Loucy (cell line): Measurements from ENCODE around the gene NDRG2.

Experiments
- H2AFZ ChIP-seq: fragments of 200-600 bp; sonication (generic); 2 replicates; pipeline ENCODE4 v1.6.0; 2016; ENCODE audit warnings: antibody characterized with exemption, mild to moderate bottlenecking, low read length, moderate library complexity
- H3F3A ChIP-seq: fragments of 200-600 bp; 2 replicates; pipeline ENCODE4 v1.6.0; 2016; ENCODE audit warnings: antibody characterized with exemption, low read depth, mild to moderate bottlenecking
- H3K27me3 ChIP-seq: fragments of 200-600 bp; sonication (generic); 2 replicates; pipeline ENCODE4 v1.6.1; 2014; ENCODE audit warnings: low read length, mild to moderate bottlenecking; ENCODE audit not compliant: insufficient read depth, poor library complexity, severe bottlenecking
- H3K36me3 ChIP-seq: fragments of 200-600 bp; sonication (generic); 2 replicates; pipeline ENCODE4 v1.6.1; 2016; ENCODE audit warnings: low read length; ENCODE audit not compliant: insufficient read depth
- H3K4me1 ChIP-seq: fragments of 200-600 bp; sonication (generic); 2 replicates; pipeline ENCODE4 v1.5.1; 2014; ENCODE audit warnings: low read length, mild to moderate bottlenecking; ENCODE audit not compliant: insufficient read depth, poor library complexity, severe bottlenecking
- H3K4me2 ChIP-seq: fragments of 200-600 bp; sonication (generic); 2 replicates; pipeline ENCODE4 v1.6.0; 2014; ENCODE audit warnings: antibody characterized with exemption, low read length, low read depth, mild to moderate bottlenecking; ENCODE audit not compliant: poor library complexity, severe bottlenecking
- H3K4me3 ChIP-seq: fragments of 200-600 bp; sonication (generic); 2 replicates; pipeline ENCODE4 v1.5.1; 2014; ENCODE audit warnings: low read length, mild to moderate bottlenecking, mixed read lengths; ENCODE audit not compliant: poor library complexity, severe bottlenecking
- H3K79me2 ChIP-seq: fragments of 200-600 bp; sonication (generic); 2 replicates; pipeline ENCODE4 v1.6.1; 2014; ENCODE audit warnings: low read length; ENCODE audit not compliant: insufficient read depth
- H3K9ac ChIP-seq: fragments of 200-600 bp; sonication (generic); 2 replicates; pipeline ENCODE4 v1.6.0; 2014; ENCODE audit warnings: mild to moderate bottlenecking, low read depth, low read length, moderate library complexity; ENCODE audit not compliant: poor library complexity, severe bottlenecking
- H3K9me2 ChIP-seq: fragments of 200-600 bp; sonication (generic); replicated peaks from 2 replicates; pipeline ENCODE4 v1.6.1; 2016; ENCODE audit warnings: low read depth, low read length, mixed read lengths
- H3K9me3 ChIP-seq: fragments of 200-600 bp; sonication (generic); 2 replicates; pipeline ENCODE4 v1.6.1; 2014; ENCODE audit warnings: mild to moderate bottlenecking, antibody characterized with exemption, low read length, low read depth; ENCODE audit not compliant: insufficient read depth
- H4K20me1 ChIP-seq: fragments of 200-600 bp; sonication (generic); 2 replicates; pipeline ENCODE4 v1.6.0; 2014; ENCODE audit warnings: antibody characterized with exemption, low read length, mild to moderate bottlenecking; ENCODE audit not compliant: insufficient read depth, poor library complexity, severe bottlenecking
- CTCF ChIP-seq: fragments of 200-600 bp; sonication (generic); conservative IDR thresholded peaks from 2 replicates; pipeline ENCODE4 v1.5.1; 2014; ENCODE audit warnings: mild to moderate bottlenecking, antibody characterized with exemption, low read length
- EZH2phosphoT487 ChIP-seq: fragments of 200-600 bp; IDR thresholded peaks from 2 replicates; pipeline ENCODE4 v1.6.1; 2018; ENCODE audit warnings: antibody characterized with exemption, mild to moderate bottlenecking, moderate library complexity, borderline replicate concordance

Gene NDRG2

GRCh38 chr14:21057803-21058675 is 33.2 kb upstream of the NDRG2 start, which contains the start of gene RNASE8:
TSS of gene RNASE8 (plus strand) at chr14:21057822. CDS start at chr14:21057893, 71 bp downstream.
- Histone ChIP-seq H3F3A (no peaks in the 10 kb centered on the region), H4K20me1 (no peaks in the 10 kb centered on the region), H3K79me2 (no peaks in the 10 kb centered on the region), H3K9ac (no peak within 1 kb of the TSS), H3K9me2 (no peaks in the 10 kb centered on the region), H3K36me3 (no peaks in the 10 kb centered on the region), H3K4me3 (no peak within 1 kb of the TSS), H3K9me3 (no peaks in the 10 kb centered on the region), H3K27me3 (no peaks in the 10 kb centered on the region), H2AFZ (no peak within 1 kb of the TSS), H3K4me1 (peaks cover 12% of the 10 kb centered on the region), H3K4me2 (no peak within 1 kb of the TSS)
- no peak for TF ChIP-seq EZH2phosphoT487
- peak; percentile 59 for TF ChIP-seq CTCF

DNA sequence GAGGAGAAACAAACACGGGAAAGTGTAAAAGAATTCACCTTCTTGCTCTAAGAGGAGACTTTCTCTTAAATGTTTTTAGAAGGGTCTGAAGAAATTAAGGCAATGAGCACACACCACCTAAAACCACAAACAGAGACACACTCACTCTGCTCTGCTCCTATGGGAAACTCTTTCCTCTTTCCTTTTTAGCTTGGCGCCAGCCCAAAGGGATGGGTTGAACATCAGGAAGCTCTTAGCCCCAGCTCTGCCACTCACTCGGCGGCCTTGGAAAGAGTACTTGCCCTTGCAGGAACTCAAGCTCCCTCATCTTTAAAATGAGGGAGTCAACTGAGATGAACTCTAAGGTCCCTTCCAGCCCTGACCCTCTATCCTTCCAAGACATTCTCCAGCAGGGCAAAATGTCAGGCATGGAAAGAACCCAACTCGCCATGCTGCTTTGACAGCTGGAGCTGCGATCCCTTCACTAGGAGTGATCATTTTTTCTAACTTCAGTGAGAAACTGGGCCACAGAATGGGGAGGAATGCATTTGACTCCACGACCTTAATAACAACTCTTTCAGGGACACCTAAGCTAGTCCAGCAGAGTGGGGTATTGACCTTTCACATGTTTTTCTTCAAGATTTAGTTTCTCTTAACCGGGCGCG is 31.8 kb upstream of the NDRG2 start:
- H3K9me3 ChIP-seq, result no peaks in the 10 kb centered on the region
- no peaks in the 10 kb centered on the region for H3F3A ChIP-seq
- H3K79me2 ChIP-seq, result no peaks in the 10 kb centered on the region
- H3K9ac ChIP-seq, result no peak overlapping the region
- TF ChIP-seq CTCF, result no peak
- no peak for TF ChIP-seq EZH2phosphoT487
- H3K9me2 ChIP-seq, result no peaks in the 10 kb centered on the region
- H4K20me1 ChIP-seq, result no peaks in the 10 kb centered on the region
- no peak overlapping the region for H3K4me2 ChIP-seq
- no peaks in the 10 kb centered on the region for H3K27me3 ChIP-seq
- H3K4me1 ChIP-seq, result peaks cover 12% of the 10 kb centered on the region
- H2AFZ ChIP-seq, result no peak overlapping the region
- H3K36me3 ChIP-seq, result no peaks in the 10 kb centered on the region
- no peak overlapping the region for H3K4me3 ChIP-seq

- no peak overlapping the region; the same call in 1 of the 2 replicates for H2AFZ ChIP-seq
- H3K36me3 ChIP-seq, result no peaks in the 10 kb centered on the region
- no peaks in the 10 kb centered on the region for H4K20me1 ChIP-seq
- H3F3A ChIP-seq, result no peaks in the 10 kb centered on the region
- no peaks in the 10 kb centered on the region for H3K79me2 ChIP-seq
- no peaks in the 10 kb centered on the region for H3K9me3 ChIP-seq
- H3K9me2 ChIP-seq, result no peaks in the 10 kb centered on the region
- peaks cover 12% of the 10 kb centered on the region for H3K4me1 ChIP-seq
- H3K9ac ChIP-seq, result no peak overlapping the region
- TF ChIP-seq CTCF (no peak), EZH2phosphoT487 (no peak)
- no peak overlapping the region for H3K4me3 ChIP-seq
- no peaks in the 10 kb centered on the region for H3K27me3 ChIP-seq
- H3K4me2 ChIP-seq, result no peak overlapping the region
Observed at GRCh38 chr14:21055432-21056117, 30.7 kb upstream of the NDRG2 start.
